GM06990 (cell line): ENCODE results near the gene PHLPP1.

Source experiments
- DNase-seq: peaks from one replicate; pipeline ENCODE4 v3.0.0-alpha.2; 2011; ENCODE audit not compliant: insufficient read length; ENCODE audit errors: extremely low read depth
- H3K27me3 ChIP-seq: replicated peaks from 2 replicates; pipeline ENCODE4 v1.6.0; 2011; ENCODE audit warnings: low read length; ENCODE audit not compliant: control insufficient read depth, insufficient read depth
- H3K36me3 ChIP-seq: 2 replicates; pipeline ENCODE4 v1.5.1; 2011; ENCODE audit warnings: low read length; ENCODE audit not compliant: control insufficient read depth, insufficient read depth
- H3K4me3 ChIP-seq: replicated peaks from 2 replicates; pipeline ENCODE4 v1.5.1; 2011; ENCODE audit warnings: low read depth, mild to moderate bottlenecking, control low read depth, low read length
- CTCF ChIP-seq: IDR thresholded peaks from 2 replicates; pipeline ENCODE4 v1.5.1; 2011; ENCODE audit warnings: low read length, control low read depth, mild to moderate bottlenecking, inconsistent platforms; ENCODE audit not compliant: insufficient read depth, poor library complexity, severe bottlenecking

The PHLPP1 gene

GRCh38 chr18:62976227-62976626 lies 260.9 kb downstream of the PHLPP1 start:
- no peak overlapping the region for H3K4me3 ChIP-seq
- H3K36me3 ChIP-seq, result no peaks in the 10 kb centered on the region
- DNase-seq, result no peak
- H3K27me3 ChIP-seq, result no peaks in the 10 kb centered on the region
- TF ChIP-seq CTCF, result no peak

- no peak for DNase-seq
- H3K27me3 ChIP-seq, result no peaks in the 10 kb centered on the region
- no peaks in the 10 kb centered on the region for H3K36me3 ChIP-seq
- no peak for TF ChIP-seq CTCF
- H3K4me3 ChIP-seq, result no peak overlapping the region
These were observed 262.2 kb downstream of the PHLPP1 start for GRCh38 chr18:62977512-62977911.

GRCh38 chr18:62978251-62979049 lies 263.1 kb downstream of the PHLPP1 start:
- Histone ChIP-seq H3K36me3 (no peaks in the 10 kb centered on the region), H3K4me3 (no peak overlapping the region), H3K27me3 (no peaks in the 10 kb centered on the region)
- DNase-seq, result no peak
- TF ChIP-seq CTCF, result no peak

GRCh38 chr18:62979176-62979575 lies 263.8 kb downstream of the PHLPP1 start:
- DNase-seq, result no peak
- Histone ChIP-seq H3K36me3 (no peaks in the 10 kb centered on the region), H3K4me3 (no peak overlapping the region), H3K27me3 (no peaks in the 10 kb centered on the region)
- TF ChIP-seq CTCF, result no peak

GRCh38 chr18:62979900-62980299 lies 264.6 kb downstream of the PHLPP1 start:
- TF ChIP-seq CTCF, result no peak
- no peak overlapping the region for H3K4me3 ChIP-seq
- no peak for DNase-seq
- no peaks in the 10 kb centered on the region for H3K27me3 ChIP-seq
- H3K36me3 ChIP-seq, result no peaks in the 10 kb centered on the region
